IMR-90 (cell line): Measurements from ENCODE around the gene CPNE6. TPM values are rescaled to one million over a fixed set of nuclear protein-coding genes. Genes with fewer than 3 reads are reported as not detected.

ENCODE experiments used
- ATAC-seq: fragments of 200-7000 bp; cut with Tn5 transposase; 2 replicates; pipeline ENCODE4 v1.9.1; 2020; ENCODE audit warnings: low read depth, mild to moderate bottlenecking, moderate library complexity
- BruUV-seq: library from RNA; stranded (reverse); fragments of 400-500 nt; replicated peaks from 2 replicates; lab custom pipeline; 2021; lab: Mats Ljungman, UMichigan
- CTCF ChIA-PET: fragments of 300-600 bp; formaldehyde crosslinking; extraction: SDS; loops from one replicate; lab custom pipeline; 2021; ENCODE audit warnings: antibody characterized with exemption; lab: Yijun Ruan, JAX
- POLR2A ChIA-PET: fragments of 300-600 bp; sonication (Branson Sonifier 250); formaldehyde crosslinking; loops from one replicate; lab custom pipeline; 2022; ENCODE audit warnings: antibody characterized with exemption; ENCODE audit not compliant: unreplicated experiment; lab: Charles Lee
- DNase-seq: peaks from one replicate; pipeline ENCODE4 v3.0.0; 2013
- H2AFZ ChIP-seq: replicated peaks from 2 replicates; pipeline ENCODE3; 2013; ENCODE audit warnings: low read length, mild to moderate bottlenecking; ENCODE audit not compliant: poor library complexity
- H2AK5ac ChIP-seq: 2 replicates; pipeline ENCODE4 v1.6.1; 2013; ENCODE audit warnings: low read depth, low read length, inconsistent platforms
- H2AK9ac ChIP-seq: replicated peaks from 2 replicates; pipeline ENCODE3; 2013; ENCODE audit warnings: mild to moderate bottlenecking, low read depth, low read length, moderate library complexity; ENCODE audit not compliant: poor library complexity
- H2BK120ac ChIP-seq: 2 replicates; pipeline ENCODE4 v1.6.1; 2013; ENCODE audit warnings: low read depth, low read length, inconsistent platforms
- H2BK15ac ChIP-seq: 3 replicates; pipeline ENCODE4 v1.6.1; 2013; ENCODE audit warnings: low read depth, low read length, inconsistent platforms
- H2BK20ac ChIP-seq: 2 replicates; pipeline ENCODE4 v1.6.1; 2013; ENCODE audit warnings: low read depth, mild to moderate bottlenecking, inconsistent platforms, low read length, moderate library complexity
- H2BK5ac ChIP-seq: 2 replicates; pipeline ENCODE4 v1.6.1; 2013; ENCODE audit warnings: mild to moderate bottlenecking, low read depth, low read length, inconsistent platforms; ENCODE audit not compliant: poor library complexity, severe bottlenecking
- H3K14ac ChIP-seq: replicated peaks from 2 replicates; pipeline ENCODE4 v1.6.1; 2013; ENCODE audit warnings: low read depth, low read length, inconsistent platforms
- H3K18ac ChIP-seq: 2 replicates; pipeline ENCODE4 v1.6.1; 2013; ENCODE audit warnings: low read depth, low read length, control low read depth
- H3K23ac ChIP-seq: 2 replicates; pipeline ENCODE4 v1.6.1; 2013; ENCODE audit warnings: low read depth, low read length, inconsistent platforms
- H3K27ac ChIP-seq: 2 replicates; pipeline ENCODE4 v1.5.1; 2013; ENCODE audit warnings: mild to moderate bottlenecking, control low read depth, low read length; ENCODE audit not compliant: insufficient read depth
- H3K27me3 ChIP-seq: 2 replicates; pipeline ENCODE4 v1.6.1; 2013; ENCODE audit warnings: low read length; ENCODE audit not compliant: control insufficient read depth, insufficient read depth
- H3K36me3 ChIP-seq: 2 replicates; pipeline ENCODE4 v1.6.1; 2013; ENCODE audit warnings: low read length, mixed read lengths; ENCODE audit not compliant: control insufficient read depth, insufficient read depth
- H3K4ac ChIP-seq: 2 replicates; pipeline ENCODE4 v1.6.1; 2013; ENCODE audit warnings: low read depth, low read length, inconsistent platforms
- H3K4me1 ChIP-seq: 2 replicates; pipeline ENCODE4 v1.6.1; 2013; ENCODE audit warnings: low read length, mixed read lengths; ENCODE audit not compliant: control insufficient read depth, insufficient read depth
- H3K4me2 ChIP-seq: 2 replicates; pipeline ENCODE4 v1.6.1; 2013; ENCODE audit warnings: low read depth, mild to moderate bottlenecking, control low read depth, low read length, moderate library complexity
- H3K4me3 ChIP-seq: 2 replicates; pipeline ENCODE4 v1.5.1; 2013; ENCODE audit warnings: low read depth, mild to moderate bottlenecking, control low read depth, low read length, moderate library complexity; ENCODE audit not compliant: insufficient read depth
- H3K56ac ChIP-seq: 2 replicates; pipeline ENCODE4 v1.6.1; 2013; ENCODE audit warnings: low read length, inconsistent platforms; ENCODE audit not compliant: insufficient read depth; ENCODE audit errors: extremely low read depth
- H3K79me1 ChIP-seq, 2 experiments: 2 replicates each; pipeline ENCODE4 v1.6.1; 2013; ENCODE audit warnings: low read length in 2 of 2, inconsistent platforms in 1 of 2, low read depth in 1 of 2
- H3K9ac ChIP-seq: 2 replicates; pipeline ENCODE4 v1.6.1; 2013; ENCODE audit warnings: low read depth, low read length, control low read depth
- H3K9me1 ChIP-seq: 2 replicates; pipeline ENCODE4 v1.6.1; 2013; ENCODE audit warnings: low read length, inconsistent platforms; ENCODE audit not compliant: insufficient read depth
- H3K9me3 ChIP-seq: 2 replicates; pipeline ENCODE4 v1.6.1; 2013; ENCODE audit warnings: low read length; ENCODE audit not compliant: control insufficient read depth, insufficient read depth
- H4K20me1 ChIP-seq: 2 replicates; pipeline ENCODE4 v1.6.1; 2013; ENCODE audit warnings: low read length, inconsistent platforms; ENCODE audit not compliant: insufficient read depth
- H4K5ac ChIP-seq: 2 replicates; pipeline ENCODE4 v1.6.1; 2013; ENCODE audit warnings: mild to moderate bottlenecking, low read depth, low read length, control low read depth
- H4K8ac ChIP-seq, 2 experiments: 2 replicates each; pipeline ENCODE4 v1.6.1; 2013; ENCODE audit warnings: low read depth in 2 of 2, low read length in 2 of 2, control low read depth in 1 of 2, inconsistent platforms in 1 of 2
- H4K91ac ChIP-seq: 2 replicates; pipeline ENCODE4 v1.6.1; 2013; ENCODE audit warnings: low read depth, low read length, inconsistent platforms; ENCODE audit not compliant: insufficient read depth
- BHLHE40 ChIP-seq: fragments of 150-350 bp; IDR thresholded peaks from 2 replicates; pipeline ENCODE4 v1.6.1; 2016; ENCODE audit warnings: mild to moderate bottlenecking, low read depth, low read length
- CEBPB ChIP-seq: IDR thresholded peaks from 2 replicates; pipeline ENCODE4 v1.6.1; 2012; ENCODE audit warnings: low read depth, low read length, improper control_type of control experiment
- CHD1 ChIP-seq: IDR thresholded peaks from 2 replicates; pipeline ENCODE4 v1.6.1; 2012; ENCODE audit warnings: low read depth, low read length, improper control_type of control experiment
- FOS ChIP-seq: fragments of 150-350 bp; IDR thresholded peaks from 2 replicates; pipeline ENCODE4 v1.6.1; 2016; ENCODE audit warnings: low read depth, low read length
- MAFK ChIP-seq: IDR thresholded peaks from 2 replicates; pipeline ENCODE4 v1.6.1; 2012; ENCODE audit warnings: low read depth, low read length, improper control_type of control experiment
- MAZ ChIP-seq: IDR thresholded peaks from 2 replicates; pipeline ENCODE4 v1.6.1; 2012; ENCODE audit warnings: low read depth, mild to moderate bottlenecking, low read length, improper control_type of control experiment, moderate library complexity, borderline replicate concordance
- MXI1 ChIP-seq: IDR thresholded peaks from 2 replicates; pipeline ENCODE4 v1.6.1; 2012; ENCODE audit warnings: low read depth, mild to moderate bottlenecking, low read length, moderate library complexity, borderline replicate concordance
- NFE2L2 ChIP-seq: fragments of 150-350 bp; IDR thresholded peaks from 2 replicates; pipeline ENCODE4 v1.6.1; 2016; ENCODE audit warnings: low read depth, mild to moderate bottlenecking, low read length
- POLR2A ChIP-seq: IDR thresholded peaks from 2 replicates; pipeline ENCODE4 v1.6.1; 2012; ENCODE audit warnings: mild to moderate bottlenecking, low read depth, low read length
- RAD21 ChIP-seq: IDR thresholded peaks from 2 replicates; pipeline ENCODE4 v1.6.1; 2012; ENCODE audit warnings: low read length, improper control_type of control experiment
- RCOR1 ChIP-seq: IDR thresholded peaks from 2 replicates; pipeline ENCODE4 v1.6.1; 2012; ENCODE audit warnings: mild to moderate bottlenecking, low read length, improper control_type of control experiment; ENCODE audit not compliant: insufficient replicate concordance
- RFX5 ChIP-seq: IDR thresholded peaks from 2 replicates; pipeline ENCODE4 v1.8.0; 2012; ENCODE audit warnings: low read depth, mild to moderate bottlenecking, low read length, moderate library complexity
- SMC3 ChIP-seq: fragments of 150-350 bp; IDR thresholded peaks from 2 replicates; pipeline ENCODE4 v1.6.1; 2016; ENCODE audit warnings: low read depth, mild to moderate bottlenecking, antibody characterized with exemption, low read length, moderate library complexity
- WGBS, 2 experiments: methylation state at CpG; one replicate each; pipeline versions ENCODE4 v1.1.5 to v1.1.7; 2013; ENCODE audit warnings: missing lambda C conversion rate in 2 of 2; ENCODE audit not compliant: insufficient read length in 1 of 2; ENCODE audit errors: extremely low coverage in 2 of 2; 5-methylcytosine and 5-hydroxymethylcytosine counted together
- dilution Hi-C: fragments of 300-500 bp; cut with HindIII; formaldehyde crosslinking; loops from one replicate; pipeline ENCODE4 v1.14.3; 2018; ENCODE audit warnings: low sequenced_read_pairs; ENCODE audit not compliant: unreplicated experiment
- in situ Hi-C: fragments of 300-500 bp; cut with MboI; formaldehyde crosslinking; loops from 3 replicates; pipeline ENCODE4 v1.14.3; 2019; ENCODE audit warnings: low sequenced_read_pairs, inconsistent platforms, mixed read lengths
- intact Hi-C: fragments of 100-400 bp; cut with micrococcal nuclease; formaldehyde crosslinking; loops from 2 replicates; pipeline ENCODE4 v1.10.0; 2022
- polyA plus RNA-seq, 3 experiments: library from polyadenylated mRNA; depleted of rRNA; stranded (reverse); fragments of >200 nt; gene quantifications; 2 replicates each; pipeline ENCODE4 v1.2.3, GENCODE V29; 2012; ENCODE audit warnings: low replicate concordance in 1 of 3
- total RNA-seq: library from RNA; depleted of rRNA; stranded (reverse); fragments of >200 nt; gene quantifications from 2 replicates; pipeline ENCODE4 v1.2.3, GENCODE V29; 2012
- TF ChIP-seq, protein P1 (sequence below): conservative IDR thresholded peaks from 2 replicates; pipeline ENCODE4 v1.5.1; 2012; ENCODE audit warnings: mild to moderate bottlenecking, low read depth, low read length, improper control_type of control experiment
- TF ChIP-seq, protein P2 (sequence below): fragments of 150-350 bp; IDR thresholded peaks from 2 replicates; pipeline ENCODE4 v1.6.1; 2016; ENCODE audit warnings: low read depth, mild to moderate bottlenecking, low read length, moderate library complexity, borderline replicate concordance
- TF ChIP-seq, protein P3 (sequence below): fragments of 150-350 bp; IDR thresholded peaks from 2 replicates; pipeline ENCODE4 v1.6.1; 2017; ENCODE audit warnings: mild to moderate bottlenecking, antibody characterized with exemption, low read length, low read depth

CPNE6 gene
- total and polyA plus RNA-seq, 2 of the 4 experiments (the other 2 are of a cell fraction): not detected

DNA sequence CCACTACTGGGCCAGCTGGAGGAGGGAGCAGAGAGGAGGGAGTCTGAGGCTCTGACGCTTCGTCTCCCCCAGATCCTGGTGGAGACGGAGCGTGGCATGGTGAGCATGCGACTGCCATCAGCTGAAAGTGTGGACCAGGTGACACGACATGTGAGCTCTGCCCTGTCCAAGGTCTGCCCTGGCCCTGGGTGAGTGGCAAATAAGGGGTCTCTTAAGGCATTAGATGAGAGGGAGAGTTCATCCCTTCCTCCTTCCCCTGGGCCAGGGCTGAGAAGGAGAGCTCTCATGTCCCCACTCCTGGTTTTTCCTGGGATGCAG, 17.1 kb upstream of the CPNE6 start:
- no TSS peak for BruUV-seq
- peaks cover 3% of the 10 kb centered on the region; the same call in 1 of the 2 replicates for H4K20me1 ChIP-seq
- H3K56ac ChIP-seq: no peak overlapping the region
- no peak overlapping the region for H4K91ac ChIP-seq
- ATAC-seq: no peak
- no peak overlapping the region for H2BK5ac ChIP-seq
- H3K36me3 ChIP-seq: no peaks in the 10 kb centered on the region
- H3K9me1 ChIP-seq: 0 out of 2 replicates have a peak, but pooled peaks cover 3% of the 10 kb centered on the region
- TF ChIP-seq MAFK (no peak), FOS (no peak), MAZ (no peak), RCOR1 (no peak), RAD21 (no peak), CEBPB (no peak), SMC3 (no peak), MXI1 (no peak), NFE2L2 (no peak), BHLHE40 (no peak), CHD1 (no peak), POLR2A (no peak), RFX5 (no peak)
- TF ChIP-seq, protein P1, sequence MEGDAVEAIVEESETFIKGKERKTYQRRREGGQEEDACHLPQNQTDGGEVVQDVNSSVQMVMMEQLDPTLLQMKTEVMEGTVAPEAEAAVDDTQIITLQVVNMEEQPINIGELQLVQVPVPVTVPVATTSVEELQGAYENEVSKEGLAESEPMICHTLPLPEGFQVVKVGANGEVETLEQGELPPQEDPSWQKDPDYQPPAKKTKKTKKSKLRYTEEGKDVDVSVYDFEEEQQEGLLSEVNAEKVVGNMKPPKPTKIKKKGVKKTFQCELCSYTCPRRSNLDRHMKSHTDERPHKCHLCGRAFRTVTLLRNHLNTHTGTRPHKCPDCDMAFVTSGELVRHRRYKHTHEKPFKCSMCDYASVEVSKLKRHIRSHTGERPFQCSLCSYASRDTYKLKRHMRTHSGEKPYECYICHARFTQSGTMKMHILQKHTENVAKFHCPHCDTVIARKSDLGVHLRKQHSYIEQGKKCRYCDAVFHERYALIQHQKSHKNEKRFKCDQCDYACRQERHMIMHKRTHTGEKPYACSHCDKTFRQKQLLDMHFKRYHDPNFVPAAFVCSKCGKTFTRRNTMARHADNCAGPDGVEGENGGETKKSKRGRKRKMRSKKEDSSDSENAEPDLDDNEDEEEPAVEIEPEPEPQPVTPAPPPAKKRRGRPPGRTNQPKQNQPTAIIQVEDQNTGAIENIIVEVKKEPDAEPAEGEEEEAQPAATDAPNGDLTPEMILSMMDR: no peak
- TF ChIP-seq, protein P2, sequence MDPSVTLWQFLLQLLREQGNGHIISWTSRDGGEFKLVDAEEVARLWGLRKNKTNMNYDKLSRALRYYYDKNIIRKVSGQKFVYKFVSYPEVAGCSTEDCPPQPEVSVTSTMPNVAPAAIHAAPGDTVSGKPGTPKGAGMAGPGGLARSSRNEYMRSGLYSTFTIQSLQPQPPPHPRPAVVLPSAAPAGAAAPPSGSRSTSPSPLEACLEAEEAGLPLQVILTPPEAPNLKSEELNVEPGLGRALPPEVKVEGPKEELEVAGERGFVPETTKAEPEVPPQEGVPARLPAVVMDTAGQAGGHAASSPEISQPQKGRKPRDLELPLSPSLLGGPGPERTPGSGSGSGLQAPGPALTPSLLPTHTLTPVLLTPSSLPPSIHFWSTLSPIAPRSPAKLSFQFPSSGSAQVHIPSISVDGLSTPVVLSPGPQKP: no peak
- TF ChIP-seq, protein P3, sequence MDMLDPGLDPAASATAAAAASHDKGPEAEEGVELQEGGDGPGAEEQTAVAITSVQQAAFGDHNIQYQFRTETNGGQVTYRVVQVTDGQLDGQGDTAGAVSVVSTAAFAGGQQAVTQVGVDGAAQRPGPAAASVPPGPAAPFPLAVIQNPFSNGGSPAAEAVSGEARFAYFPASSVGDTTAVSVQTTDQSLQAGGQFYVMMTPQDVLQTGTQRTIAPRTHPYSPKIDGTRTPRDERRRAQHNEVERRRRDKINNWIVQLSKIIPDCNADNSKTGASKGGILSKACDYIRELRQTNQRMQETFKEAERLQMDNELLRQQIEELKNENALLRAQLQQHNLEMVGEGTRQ: no peak
- no peak overlapping the region for H2AK5ac ChIP-seq
- ChIA-PET CTCF (interaction anchor here (1.4 kb wide), 1 partner anchor 55 kb away, joined by 4 read pairs; no protein-coding TSS in a partner anchor), POLR2A (no interaction called here)
- H3K9me3 ChIP-seq: no peaks in the 10 kb centered on the region
- H2BK20ac ChIP-seq: no peak overlapping the region
- no peak for DNase-seq
- H3K4me2 ChIP-seq: no peak overlapping the region
- no peak overlapping the region for H3K9ac ChIP-seq
- H2BK15ac ChIP-seq: no peak overlapping the region
- peaks cover 34% of the 10 kb centered on the region; the same call in 1 of the 2 replicates for H3K27me3 ChIP-seq
- no peak overlapping the region for H2AK9ac ChIP-seq
- no peaks in the 10 kb centered on the region for H3K79me1 ChIP-seq
- dilution Hi-C loops: no loop called here
- intact Hi-C loops: no loop called here
- no peak overlapping the region for H3K4me3 ChIP-seq
- H2BK120ac ChIP-seq: no peak overlapping the region
- no peak overlapping the region for H3K4ac ChIP-seq
- no peak overlapping the region for H4K5ac ChIP-seq
- H3K23ac ChIP-seq: no peak overlapping the region
- no peak overlapping the region for H2AFZ ChIP-seq
- H3K27ac ChIP-seq: no peak overlapping the region
- WGBS, 2 experiments: no CpG with 5 or more reads among the region's 6 CpGs
- no peak overlapping the region for H3K14ac ChIP-seq
- H3K18ac ChIP-seq: no peak overlapping the region
- peaks cover 5% of the 10 kb centered on the region; the same call in 1 of the 2 replicates for H3K4me1 ChIP-seq
- H4K8ac ChIP-seq: no peak overlapping the region
- in situ Hi-C loops: no loop called here
